DLD1 (cell line): ENCODE data around the gene LRCOL1.

ENCODE experiments used
- in situ Hi-C: cut with HindIII; loops from 2 replicates; pipeline ENCODE4 v1.10.0; 2017; ENCODE audit warnings: low sequenced_read_pairs

The LRCOL1 gene

GRCh38 chr12:132555686-132556085 lies 54.7 kb downstream of the LRCOL1 start:
- in situ Hi-C loops: no loop called here

GRCh38 chr12:132554845-132555630 lies 55.3 kb downstream of the LRCOL1 start:
- in situ Hi-C loops: no loop called here
